Neural progenitor cell (in vitro differentiated cells): ENCODE measurements around the gene KIAA1217. TPM values are rescaled to one million over a fixed set of nuclear protein-coding genes. Genes with fewer than 3 reads are reported as not detected.

Experiments
- DNase-seq: peaks from one replicate; pipeline ENCODE4 v3.0.0-alpha.2; 2016; ENCODE audit warnings: low spot score
- H2AFZ ChIP-seq: fragments of 200-600 bp; sonication (generic); replicated peaks from 2 replicates; pipeline ENCODE4 v1.6.1; 2016; ENCODE audit warnings: antibody characterized with exemption
- H3F3A ChIP-seq: fragments of 200-600 bp; sonication (generic); 2 replicates; pipeline ENCODE4 v1.6.1; 2016; ENCODE audit warnings: antibody characterized with exemption, low read depth
- H3K27ac ChIP-seq: fragments of 200-600 bp; sonication (generic); 2 replicates; pipeline ENCODE4 v1.5.1; 2016; ENCODE audit warnings: mild to moderate bottlenecking
- H3K27me3 ChIP-seq: fragments of 200-600 bp; sonication (generic); 2 replicates; pipeline ENCODE4 v1.6.1; 2016; ENCODE audit warnings: mild to moderate bottlenecking, moderate library complexity
- H3K36me3 ChIP-seq: fragments of 200-600 bp; sonication (generic); 2 replicates; pipeline ENCODE4 v1.5.1; 2016
- H3K4me1 ChIP-seq: fragments of 200-600 bp; sonication (generic); 2 replicates; pipeline ENCODE4 v1.6.1; 2016; ENCODE audit warnings: mixed run types
- H3K4me2 ChIP-seq: fragments of 200-600 bp; sonication (generic); 2 replicates; pipeline ENCODE4 v1.6.1; 2016
- H3K4me3 ChIP-seq: fragments of 200-600 bp; sonication (generic); 2 replicates; pipeline ENCODE4 v1.5.1; 2016
- H3K79me2 ChIP-seq: fragments of 200-600 bp; sonication (generic); 2 replicates; pipeline ENCODE4 v1.6.1; 2016; ENCODE audit warnings: low read depth
- H3K9ac ChIP-seq: fragments of 200-600 bp; sonication (generic); 2 replicates; pipeline ENCODE4 v1.6.1; 2016
- H3K9me3 ChIP-seq: fragments of 200-600 bp; sonication (generic); 2 replicates; pipeline ENCODE4 v1.5.1; 2016; ENCODE audit warnings: low read depth
- H4K20me1 ChIP-seq: fragments of 200-600 bp; sonication (generic); 2 replicates; pipeline ENCODE4 v1.6.1; 2016; ENCODE audit warnings: low read depth
- H3K27ac Mint-ChIP-seq: 3 replicates; pipeline ENCODE4 v1.8.0; 2021; ENCODE audit warnings: mixed read lengths
- H3K27me3 Mint-ChIP-seq: 2 replicates; pipeline ENCODE4 v1.8.0; 2022; ENCODE audit warnings: low read depth, mild to moderate bottlenecking, inconsistent platforms, moderate library complexity, mixed read lengths; ENCODE audit not compliant: insufficient read depth
- H3K36me3 Mint-ChIP-seq: 3 replicates; pipeline ENCODE4 v1.8.0; 2021; ENCODE audit warnings: mixed read lengths
- H3K4me1 Mint-ChIP-seq: 3 replicates; pipeline ENCODE4 v1.8.0; 2021; ENCODE audit warnings: mixed read lengths
- H3K4me3 Mint-ChIP-seq: 3 replicates; pipeline ENCODE4 v1.8.0; 2021; ENCODE audit warnings: mild to moderate bottlenecking, moderate library complexity, mixed read lengths
- H3K9me3 Mint-ChIP-seq: 3 replicates; pipeline ENCODE4 v1.8.0; 2020; ENCODE audit warnings: mixed read lengths
- EZH2 ChIP-seq: fragments of 200-600 bp; sonication (generic); IDR thresholded peaks from 2 replicates; pipeline ENCODE4 v1.6.1; 2017; ENCODE audit warnings: antibody characterized with exemption, mild to moderate bottlenecking, moderate library complexity
- EZH2phosphoT487 ChIP-seq: fragments of 200-600 bp; sonication (generic); IDR thresholded peaks from 2 replicates; pipeline ENCODE4 v1.6.1; 2017; ENCODE audit warnings: antibody characterized with exemption
- total RNA-seq: library from RNA; depleted of rRNA; stranded (reverse); fragments of >200 nt; gene quantifications from 2 replicates; pipeline ENCODE4 v1.2.3, GENCODE V29; 2015; ENCODE audit warnings: low replicate concordance
- TF ChIP-seq, protein P1 (sequence below): fragments of 200-600 bp; sonication (generic); IDR thresholded peaks from 2 replicates; pipeline ENCODE4 v1.5.1; 2017; ENCODE audit warnings: antibody characterized with exemption, mild to moderate bottlenecking

Gene KIAA1217
- total RNA-seq, 1 donor from 2014 or later: 13.1 TPM

DNA sequence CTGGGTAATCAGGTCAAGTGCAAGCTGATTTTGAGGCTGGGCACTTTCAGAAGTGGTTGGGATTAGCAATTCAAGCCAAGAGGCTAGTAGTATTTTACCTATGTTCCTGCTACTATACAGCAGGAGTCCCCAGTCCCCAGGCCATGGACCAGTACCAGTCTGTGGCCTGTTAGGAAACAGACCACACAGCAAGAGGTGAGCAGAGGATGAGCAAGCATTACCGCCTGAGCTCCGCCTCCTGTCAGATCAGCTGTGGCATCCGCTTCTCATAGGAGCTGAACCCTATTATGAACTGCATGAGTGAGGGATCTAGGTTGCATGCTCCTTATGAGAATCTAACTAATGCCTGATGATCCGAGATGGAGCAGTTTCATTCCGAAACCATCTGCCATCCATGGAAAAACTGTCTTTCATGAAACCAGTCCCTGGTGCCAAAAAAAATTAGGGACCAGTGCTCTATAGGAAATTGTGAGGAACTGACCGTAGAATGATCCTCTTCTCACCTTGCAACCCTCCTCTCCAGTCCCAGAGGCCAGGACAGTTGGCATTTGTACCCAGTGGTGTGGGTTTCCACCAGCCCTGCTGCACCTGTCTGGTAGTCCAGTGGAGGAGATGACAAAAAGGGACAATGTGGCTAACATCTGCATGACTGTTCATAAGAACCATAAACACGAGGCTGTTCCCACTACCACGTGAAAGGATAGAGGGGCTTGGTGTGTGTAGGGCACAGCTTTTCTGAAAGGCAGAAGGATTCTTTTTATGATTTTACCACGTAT, 172.5 kb downstream of the KIAA1217 start:
- no peak overlapping the region for H3K27ac ChIP-seq
- no peaks in the 10 kb centered on the region for H3K4me1 ChIP-seq
- no peak overlapping the region for H2AFZ ChIP-seq
- DNase-seq: no peak
- no peak overlapping the region for H3K9ac ChIP-seq
- no peak overlapping the region for H3K4me3 ChIP-seq
- Mint-ChIP-seq H3K4me1 (peaks cover 6% of the 10 kb centered on the region), H3K9me3 (no peaks in the 10 kb centered on the region), H3K36me3 (peaks cover 8% of the 10 kb centered on the region), H3K27me3 (peaks cover 2% of the 10 kb centered on the region), H3K4me3 (no peak overlapping the region), H3K27ac (no peak overlapping the region)
- H4K20me1 ChIP-seq: no peaks in the 10 kb centered on the region
- TF ChIP-seq, protein P1, sequence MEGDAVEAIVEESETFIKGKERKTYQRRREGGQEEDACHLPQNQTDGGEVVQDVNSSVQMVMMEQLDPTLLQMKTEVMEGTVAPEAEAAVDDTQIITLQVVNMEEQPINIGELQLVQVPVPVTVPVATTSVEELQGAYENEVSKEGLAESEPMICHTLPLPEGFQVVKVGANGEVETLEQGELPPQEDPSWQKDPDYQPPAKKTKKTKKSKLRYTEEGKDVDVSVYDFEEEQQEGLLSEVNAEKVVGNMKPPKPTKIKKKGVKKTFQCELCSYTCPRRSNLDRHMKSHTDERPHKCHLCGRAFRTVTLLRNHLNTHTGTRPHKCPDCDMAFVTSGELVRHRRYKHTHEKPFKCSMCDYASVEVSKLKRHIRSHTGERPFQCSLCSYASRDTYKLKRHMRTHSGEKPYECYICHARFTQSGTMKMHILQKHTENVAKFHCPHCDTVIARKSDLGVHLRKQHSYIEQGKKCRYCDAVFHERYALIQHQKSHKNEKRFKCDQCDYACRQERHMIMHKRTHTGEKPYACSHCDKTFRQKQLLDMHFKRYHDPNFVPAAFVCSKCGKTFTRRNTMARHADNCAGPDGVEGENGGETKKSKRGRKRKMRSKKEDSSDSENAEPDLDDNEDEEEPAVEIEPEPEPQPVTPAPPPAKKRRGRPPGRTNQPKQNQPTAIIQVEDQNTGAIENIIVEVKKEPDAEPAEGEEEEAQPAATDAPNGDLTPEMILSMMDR: no peak
- no peak for TF ChIP-seq EZH2phosphoT487
- no peak for TF ChIP-seq EZH2
- H3K79me2 ChIP-seq: no peaks in the 10 kb centered on the region
- no peaks in the 10 kb centered on the region for H3K27me3 ChIP-seq
- no peaks in the 10 kb centered on the region for H3K36me3 ChIP-seq
- no peaks in the 10 kb centered on the region for H3K9me3 ChIP-seq
- no peak overlapping the region for H3K4me2 ChIP-seq
- no peaks in the 10 kb centered on the region for H3F3A ChIP-seq

DNA sequence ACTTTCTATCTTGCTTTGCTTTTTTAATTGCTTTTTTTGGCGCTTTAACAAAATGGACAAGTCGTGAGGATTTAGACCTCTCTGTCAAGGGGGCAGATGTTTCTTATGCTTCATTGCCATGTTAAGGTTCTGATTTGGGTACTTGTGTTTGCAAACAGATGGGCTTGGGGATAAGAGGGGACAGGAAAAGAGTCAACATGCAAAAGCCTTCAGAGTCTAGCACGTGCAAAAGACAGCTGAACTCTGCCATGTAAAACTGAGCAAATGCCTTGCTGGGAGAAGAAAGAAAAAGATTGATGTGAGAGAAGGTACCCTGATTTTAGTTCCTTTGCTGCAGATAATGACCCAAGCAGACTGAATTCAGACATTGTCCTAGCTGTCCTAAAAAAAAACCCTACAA, 173.1 kb downstream of the KIAA1217 start:
- no peaks in the 10 kb centered on the region for H3K9me3 ChIP-seq
- Mint-ChIP-seq H3K4me3 (no peak overlapping the region), H3K4me1 (peaks cover 6% of the 10 kb centered on the region), H3K27me3 (peaks cover 2% of the 10 kb centered on the region), H3K27ac (no peak overlapping the region), H3K9me3 (no peaks in the 10 kb centered on the region), H3K36me3 (peaks cover 8% of the 10 kb centered on the region)
- H3F3A ChIP-seq: no peaks in the 10 kb centered on the region
- H3K4me2 ChIP-seq: no peak overlapping the region
- no peak overlapping the region for H3K27ac ChIP-seq
- DNase-seq: no peak
- no peaks in the 10 kb centered on the region for H3K27me3 ChIP-seq
- no peaks in the 10 kb centered on the region for H3K36me3 ChIP-seq
- H3K79me2 ChIP-seq: no peaks in the 10 kb centered on the region
- no peak overlapping the region for H3K4me3 ChIP-seq
- H3K4me1 ChIP-seq: no peaks in the 10 kb centered on the region
- H3K9ac ChIP-seq: no peak overlapping the region
- TF ChIP-seq, protein P1: no peak
- TF ChIP-seq EZH2 (no peak), EZH2phosphoT487 (no peak)
- no peaks in the 10 kb centered on the region for H4K20me1 ChIP-seq
- no peak overlapping the region for H2AFZ ChIP-seq

DNA sequence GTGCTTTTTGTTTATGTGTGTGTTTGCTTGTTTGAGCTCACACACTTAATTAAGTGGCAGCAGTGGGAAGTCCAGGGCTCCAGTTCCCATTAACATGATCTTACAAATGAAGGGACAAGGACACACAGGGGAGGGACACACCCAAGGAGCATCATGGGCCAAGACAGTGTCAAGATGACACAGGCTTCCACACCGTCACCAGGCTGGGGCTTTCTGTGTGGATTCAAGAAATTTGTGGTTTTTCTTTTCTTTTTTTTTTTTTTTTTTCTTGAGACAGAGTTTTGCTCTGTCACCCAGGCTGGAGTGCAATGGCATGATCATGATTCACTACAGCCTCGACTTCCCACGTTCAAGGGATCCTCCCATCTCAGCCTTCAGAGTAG, 173.6 kb downstream of the KIAA1217 start:
- no peak overlapping the region for H3K4me3 Mint-ChIP-seq
- H3K27ac Mint-ChIP-seq: peak overlapping the region; percentile 81
- Histone ChIP-seq H3K27me3 (no peaks in the 10 kb centered on the region), H3K4me2 (no peak overlapping the region), H3K79me2 (no peaks in the 10 kb centered on the region), H3K36me3 (no peaks in the 10 kb centered on the region), H3K4me3 (no peak overlapping the region), H4K20me1 (no peaks in the 10 kb centered on the region), H3K9me3 (no peaks in the 10 kb centered on the region), H3F3A (no peaks in the 10 kb centered on the region), H3K9ac (no peak overlapping the region), H3K4me1 (no peaks in the 10 kb centered on the region), H2AFZ (no peak overlapping the region), H3K27ac (no peak overlapping the region)
- no peak for DNase-seq
- peaks cover 6% of the 10 kb centered on the region for H3K4me1 Mint-ChIP-seq
- TF ChIP-seq EZH2 (no peak), EZH2phosphoT487 (no peak)
- TF ChIP-seq, protein P1: no peak
- peaks cover 11% of the 10 kb centered on the region for H3K36me3 Mint-ChIP-seq
- no peaks in the 10 kb centered on the region for H3K9me3 Mint-ChIP-seq
- peaks cover 2% of the 10 kb centered on the region for H3K27me3 Mint-ChIP-seq
